SHP77 (cell line): ENCODE measurements around the gene C12orf76.
"Not testable (repeated sequence)": the region's sequence is repeated elsewhere in the genome, so short reads cannot be mapped to it uniquely, and the experiment has no call there.

ENCODE experiments used
- DNase-seq, 2 experiments: peaks; one replicate each; lab custom pipeline; 2025; lab: John Stamatoyannopoulos, UW

Gene C12orf76

GRCh38 chr12:110048242-110049027, at the start of gene C12orf76:
C12orf76 (minus strand) TSS chr12:110048522; CDS start chr12:110048495, 27 bp downstream.
- DNase-seq = peak; percentile 94 to 95

GRCh38 chr12:110093631-110094311, 45.4 kb upstream of the C12orf76 start:
- no peak for DNase-seq

- DNase-seq = no peak
These were observed 42.9 kb upstream of the C12orf76 start for GRCh38 chr12:110091136-110091711.

- no peak for DNase-seq
These were observed 42.2 kb upstream of the C12orf76 start for GRCh38 chr12:110090266-110091135.

GRCh38 chr12:110088936-110089335, 40.6 kb upstream of the C12orf76 start:
- DNase-seq = no peak

GRCh38 chr12:110088216-110088615, 39.9 kb upstream of the C12orf76 start:
- DNase-seq = not testable (repeated sequence)

GRCh38 chr12:110084314-110085015, 36.1 kb upstream of the C12orf76 start:
- no peak for DNase-seq

- DNase-seq = no peak
These were observed 32.1 kb upstream of the C12orf76 start for GRCh38 chr12:110080410-110080809.

GRCh38 chr12:110079477-110080400, 31.4 kb upstream of the C12orf76 start:
- DNase-seq = no peak

GRCh38 chr12:110077800-110078199, 29.5 kb upstream of the C12orf76 start:
- DNase-seq = no peak

GRCh38 chr12:110075880-110076279, 27.6 kb upstream of the C12orf76 start:
- DNase-seq = no peak

GRCh38 chr12:110074089-110074488, 25.8 kb upstream of the C12orf76 start:
- DNase-seq = no peak

- peak in 1 of 2 experiments; percentile 37 for DNase-seq
These were observed 24.9 kb upstream of the C12orf76 start for GRCh38 chr12:110073049-110073831.

- DNase-seq = not testable (repeated sequence)
These were observed 24.3 kb upstream of the C12orf76 start for GRCh38 chr12:110072636-110073035.

GRCh38 chr12:110071967-110072366, 23.6 kb upstream of the C12orf76 start:
- DNase-seq = no peak

- DNase-seq = no peak
These were observed 23.2 kb upstream of the C12orf76 start for GRCh38 chr12:110071504-110071903.

- no peak for DNase-seq
These were observed 20.3 kb upstream of the C12orf76 start for GRCh38 chr12:110068654-110069053.

- not testable (repeated sequence) for DNase-seq
These were observed 19.8 kb upstream of the C12orf76 start for GRCh38 chr12:110068115-110068514.

GRCh38 chr12:110067531-110067930, 19.2 kb upstream of the C12orf76 start:
- DNase-seq = no peak
